Duodenal mucosa (tissue), 2 donors: ENCODE results near the gene RIPK4.

Experiments used
- H3K27ac ChIP-seq: one replicate; pipeline ENCODE4 v1.7.0; 2013; ENCODE audit warnings: low read depth, low read length
- H3K27me3 ChIP-seq, 2 donors: one replicate each; pipeline ENCODE4 v1.7.0; 2013; ENCODE audit warnings: low read length in 2 of 2, control low read depth in 1 of 2; ENCODE audit not compliant: insufficient read depth in 2 of 2, control insufficient read depth in 1 of 2
- H3K36me3 ChIP-seq, 2 donors: one replicate each; pipeline ENCODE4 v1.7.0; 2013; ENCODE audit warnings: low read length in 2 of 2, control low read depth in 1 of 2; ENCODE audit not compliant: insufficient read depth in 2 of 2, control insufficient read depth in 1 of 2
- H3K4me1 ChIP-seq, 2 donors: one replicate each; pipeline ENCODE4 v1.7.0; 2013; ENCODE audit warnings: low read length in 2 of 2, control low read depth in 1 of 2; ENCODE audit not compliant: insufficient read depth in 2 of 2, control insufficient read depth in 1 of 2
- H3K4me3 ChIP-seq, 2 donors: one replicate each; pipeline ENCODE4 v1.7.0; 2013; ENCODE audit warnings: low read length in 2 of 2, low read depth in 1 of 2
- H3K9ac ChIP-seq, 2 donors: one replicate each; pipeline ENCODE4 v1.7.0; 2013; ENCODE audit warnings: low read length in 2 of 2, low read depth in 1 of 2
- H3K9me3 ChIP-seq, 2 donors: one replicate each; pipeline ENCODE4 v1.7.0; 2013; ENCODE audit warnings: low read length in 2 of 2, control low read depth in 1 of 2; ENCODE audit not compliant: control insufficient read depth in 1 of 2

The RIPK4 gene

GRCh38 chr21:41769933-41770332 is 3.1 kb upstream of the RIPK4 start:
- peak overlapping the region; percentile 32 to 69 for H3K4me3 ChIP-seq
- H3K36me3 ChIP-seq, result no peaks in the 10 kb centered on the region
- H3K4me1 ChIP-seq, result peaks cover 21 to 27% of the 10 kb centered on the region in 2 donors
- peaks cover 13 to 31% of the 10 kb centered on the region in 2 donors for H3K27me3 ChIP-seq
- no peaks in the 10 kb centered on the region for H3K9me3 ChIP-seq
- no peak overlapping the region for H3K27ac ChIP-seq
- no peak overlapping the region for H3K9ac ChIP-seq

DNA sequence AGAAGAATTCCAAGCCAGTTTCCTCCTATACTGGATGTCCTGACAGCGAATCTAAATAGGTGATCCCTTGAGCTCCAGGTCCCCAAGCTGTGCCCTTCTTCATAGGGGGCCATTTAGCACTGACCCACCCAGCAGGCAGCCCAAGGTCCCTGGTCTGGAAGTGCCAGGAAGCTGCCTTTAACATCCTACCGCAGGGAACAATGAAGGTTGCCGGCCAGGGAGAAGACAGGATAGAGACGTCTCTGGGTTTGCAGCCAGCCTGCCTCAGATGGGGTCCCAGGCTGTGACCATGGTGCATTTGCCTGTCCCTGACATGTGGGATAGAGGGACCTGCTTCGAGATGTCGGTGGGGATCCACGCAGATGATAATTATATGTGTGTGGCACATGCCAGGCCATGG is 2.7 kb upstream of the RIPK4 start:
- peaks cover 25 to 28% of the 10 kb centered on the region in 2 donors for H3K4me1 ChIP-seq
- no peaks in the 10 kb centered on the region for H3K36me3 ChIP-seq
- no peaks in the 10 kb centered on the region for H3K9me3 ChIP-seq
- peak overlapping the region in 1 of 2 donors; percentile 62 for H3K9ac ChIP-seq
- no peak overlapping the region for H3K27ac ChIP-seq
- H3K4me3 ChIP-seq, result peak overlapping the region; percentile 32 to 69
- H3K27me3 ChIP-seq, result peaks cover 13 to 33% of the 10 kb centered on the region in 2 donors

DNA sequence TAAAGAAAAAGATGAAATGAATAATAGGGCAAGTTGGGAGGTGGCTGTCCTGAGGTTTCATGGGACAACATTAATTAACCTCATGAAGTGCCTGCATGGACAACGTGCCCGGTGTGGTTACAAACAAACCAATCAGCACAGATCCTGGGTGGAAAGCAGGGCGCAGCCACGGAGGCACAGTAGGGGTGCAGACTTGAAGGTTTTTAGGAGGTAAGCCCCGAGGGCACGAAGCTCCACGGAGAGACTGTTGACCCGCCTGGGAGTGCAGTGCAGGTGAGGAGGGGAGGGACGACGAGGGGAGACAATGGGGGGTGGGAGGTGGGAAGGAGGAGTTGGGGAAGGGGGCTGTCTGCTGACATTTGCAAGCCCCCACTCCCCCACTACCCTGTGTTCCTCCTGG is 2.3 kb upstream of the RIPK4 start:
- H3K4me1 ChIP-seq, result peaks cover 29 to 32% of the 10 kb centered on the region in 2 donors
- H3K36me3 ChIP-seq, result no peaks in the 10 kb centered on the region
- H3K27ac ChIP-seq, result peak overlapping the region; percentile 56
- no peaks in the 10 kb centered on the region for H3K9me3 ChIP-seq
- peaks cover 13 to 34% of the 10 kb centered on the region in 2 donors for H3K27me3 ChIP-seq
- H3K4me3 ChIP-seq, result peak overlapping the region; percentile 63 to 69
- H3K9ac ChIP-seq, result peak overlapping the region; percentile 44 to 62

- Histone ChIP-seq H3K9me3 (no peaks in the 10 kb centered on the region), H3K36me3 (no peaks in the 10 kb centered on the region), H3K4me1 (peaks cover 32 to 35% of the 10 kb centered on the region in 2 donors), H3K4me3 (peak overlapping the region; percentile 63 to 69), H3K27ac (peak overlapping the region; percentile 68), H3K27me3 (peaks cover 13 to 40% of the 10 kb centered on the region in 2 donors), H3K9ac (peak overlapping the region; percentile 52 to 62)
Observed at GRCh38 chr21:41768437-41769042, 1.7 kb upstream of the RIPK4 start.

DNA sequence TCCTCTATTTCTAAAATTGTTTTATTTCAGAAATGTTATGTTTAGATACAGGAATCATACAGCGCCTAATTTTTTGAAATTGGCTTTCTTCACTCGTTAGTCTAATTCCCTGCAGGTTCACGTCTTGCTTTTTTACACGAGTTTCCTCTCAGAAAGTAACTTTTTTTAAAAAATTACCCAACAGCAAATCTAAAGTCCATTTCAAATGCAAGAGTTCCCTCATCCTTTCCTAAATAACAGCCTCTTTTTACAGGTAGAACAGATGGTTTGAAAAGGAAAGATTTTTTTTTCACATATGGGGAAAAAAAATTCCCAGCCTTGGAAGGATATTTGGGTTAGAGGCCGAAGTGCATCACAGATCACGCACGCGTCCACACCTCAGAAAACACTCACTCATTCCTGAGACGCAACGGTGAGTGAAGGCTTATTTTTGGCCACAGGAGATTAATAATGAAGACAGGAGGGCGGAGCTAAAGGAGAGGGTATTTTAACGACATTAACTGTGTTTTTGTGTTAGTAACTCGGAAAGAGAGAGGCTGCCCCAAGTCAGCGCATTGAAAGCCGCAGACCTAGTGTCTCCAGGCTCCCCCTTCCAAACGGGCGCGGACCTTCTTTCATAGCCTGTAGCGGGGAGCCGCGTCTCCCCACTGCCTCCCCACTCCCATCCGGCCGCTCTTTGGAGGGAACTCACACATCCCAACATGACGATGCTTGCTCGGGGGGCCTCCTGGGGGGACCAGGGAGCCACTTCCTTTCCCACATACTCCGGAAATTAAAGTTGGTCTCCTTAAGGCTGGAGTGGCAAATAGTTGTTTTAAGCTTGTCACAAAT is 969 bp upstream of the RIPK4 start:
- H3K4me3 ChIP-seq, result peak overlapping the region; percentile 63 to 69
- peak overlapping the region; percentile 68 for H3K27ac ChIP-seq

DNA sequence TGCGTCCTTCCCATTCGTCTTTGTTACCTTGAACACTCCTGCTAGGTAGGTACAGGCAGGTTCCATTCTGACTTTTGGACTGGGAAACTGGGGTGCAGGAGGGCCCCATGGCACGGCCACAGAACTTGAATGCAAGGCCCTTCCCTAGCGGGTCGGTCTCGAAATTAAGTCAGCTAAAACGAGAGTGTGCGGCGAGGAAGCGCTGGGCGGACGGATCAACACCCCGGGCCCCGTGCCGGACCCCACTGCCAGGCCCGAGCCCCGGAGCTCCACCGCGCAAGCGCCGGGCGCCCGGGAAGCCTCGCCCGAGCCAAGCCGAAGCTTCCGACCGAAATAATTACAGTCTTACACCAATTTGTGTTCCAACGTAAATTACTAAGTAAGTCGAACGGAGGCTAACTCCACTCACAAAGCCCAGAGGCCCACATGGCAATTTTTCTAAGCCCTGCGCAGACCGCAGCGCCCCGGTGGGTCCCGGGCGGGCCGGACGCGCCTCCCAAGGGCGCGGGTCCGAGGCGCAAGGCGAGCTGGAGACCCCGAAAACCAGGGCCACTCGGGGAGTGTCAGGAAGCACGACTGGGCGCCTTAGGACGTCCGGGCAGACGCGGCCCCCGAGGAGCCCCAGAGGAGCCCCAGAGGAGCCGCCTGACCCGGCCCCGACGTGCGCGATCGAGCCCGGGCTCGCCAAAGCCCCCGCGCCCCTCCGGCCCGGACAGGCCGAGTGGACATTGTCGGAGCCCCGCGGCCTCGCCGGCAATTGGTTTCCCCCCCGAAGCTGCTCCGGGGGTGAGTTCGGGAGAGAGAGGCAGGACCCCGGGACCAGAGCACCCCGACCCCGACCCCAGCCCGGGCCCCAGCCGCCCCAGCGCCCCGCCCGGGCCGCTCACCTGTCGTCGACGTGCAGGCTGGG is 624 bp downstream of the RIPK4 start:
- Histone ChIP-seq H3K27me3 (peaks cover 18 to 44% of the 10 kb centered on the region in 2 donors), H3K4me1 (peaks cover 45 to 56% of the 10 kb centered on the region in 2 donors), H3K4me3 (peak overlapping the region; percentile 63 to 73), H3K36me3 (no peaks in the 10 kb centered on the region), H3K27ac (peak overlapping the region; percentile 81), H3K9ac (peak overlapping the region; percentile 84 to 86), H3K9me3 (no peaks in the 10 kb centered on the region)

More for the DNA sequence above, 969 bp upstream of the RIPK4 start:
- H3K4me1 ChIP-seq, result peaks cover 32 to 40% of the 10 kb centered on the region in 2 donors
- no peaks in the 10 kb centered on the region for H3K36me3 ChIP-seq
- H3K9me3 ChIP-seq, result no peaks in the 10 kb centered on the region
- H3K9ac ChIP-seq, result peak overlapping the region; percentile 52 to 62
- peaks cover 14 to 44% of the 10 kb centered on the region in 2 donors for H3K27me3 ChIP-seq

DNA sequence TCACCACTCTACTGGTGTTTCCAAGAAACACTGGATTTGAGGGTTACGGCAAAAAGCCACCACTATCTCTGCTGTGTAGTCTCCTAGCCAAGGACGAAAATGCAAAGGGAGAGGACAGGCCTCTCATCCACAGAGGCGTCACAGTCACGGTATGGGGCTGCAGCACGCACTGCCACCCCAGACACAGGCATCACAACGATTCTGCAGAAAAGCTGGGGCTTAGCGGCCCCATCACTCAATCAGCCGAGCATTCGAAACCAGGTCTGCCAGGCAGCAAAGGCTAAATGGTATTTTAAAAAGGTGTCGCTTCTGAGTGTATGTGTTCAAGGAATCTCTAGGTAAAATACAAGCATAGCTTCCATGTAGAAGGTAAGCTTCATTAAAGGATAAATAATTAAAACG is 1.4 kb downstream of the RIPK4 start:
- Histone ChIP-seq H3K4me1 (peaks cover 49 to 61% of the 10 kb centered on the region in 2 donors), H3K27me3 (peaks cover 18 to 44% of the 10 kb centered on the region in 2 donors), H3K36me3 (no peaks in the 10 kb centered on the region), H3K9ac (peak overlapping the region; percentile 84 to 86), H3K4me3 (peak overlapping the region; percentile 63 to 73), H3K9me3 (no peaks in the 10 kb centered on the region), H3K27ac (peak overlapping the region; percentile 34)

- Histone ChIP-seq H3K27ac (peak overlapping the region; percentile 34), H3K9ac (peak overlapping the region; percentile 84 to 86), H3K9me3 (no peaks in the 10 kb centered on the region), H3K27me3 (peaks cover 18 to 44% of the 10 kb centered on the region in 2 donors), H3K4me1 (peaks cover 46 to 58% of the 10 kb centered on the region in 2 donors), H3K4me3 (peak overlapping the region; percentile 63 to 73), H3K36me3 (no peaks in the 10 kb centered on the region)
Observed at GRCh38 chr21:41764558-41765419, 2.1 kb downstream of the RIPK4 start.

- peak overlapping the region in 1 of 2 donors; percentile 73 for H3K4me3 ChIP-seq
- H3K36me3 ChIP-seq, result no peaks in the 10 kb centered on the region
- H3K27me3 ChIP-seq, result peaks cover 14 to 40% of the 10 kb centered on the region in 2 donors
- H3K9ac ChIP-seq, result peak overlapping the region; percentile 13 to 16
- no peaks in the 10 kb centered on the region for H3K9me3 ChIP-seq
- H3K4me1 ChIP-seq, result peaks cover 40 to 56% of the 10 kb centered on the region in 2 donors
- H3K27ac ChIP-seq, result no peak overlapping the region
Observed at GRCh38 chr21:41763996-41764395, 2.9 kb downstream of the RIPK4 start.
